ENCODE data around the gene BLID. TPM values are rescaled to one million over a fixed set of nuclear protein-coding genes. Genes with fewer than 3 reads are reported as not detected.

The BLID gene
- total and polyA plus RNA-seq, 2 of the 4 experiments (the other 2 are of a cell fraction), result 0.24 to 30.8 TPM

DNA sequence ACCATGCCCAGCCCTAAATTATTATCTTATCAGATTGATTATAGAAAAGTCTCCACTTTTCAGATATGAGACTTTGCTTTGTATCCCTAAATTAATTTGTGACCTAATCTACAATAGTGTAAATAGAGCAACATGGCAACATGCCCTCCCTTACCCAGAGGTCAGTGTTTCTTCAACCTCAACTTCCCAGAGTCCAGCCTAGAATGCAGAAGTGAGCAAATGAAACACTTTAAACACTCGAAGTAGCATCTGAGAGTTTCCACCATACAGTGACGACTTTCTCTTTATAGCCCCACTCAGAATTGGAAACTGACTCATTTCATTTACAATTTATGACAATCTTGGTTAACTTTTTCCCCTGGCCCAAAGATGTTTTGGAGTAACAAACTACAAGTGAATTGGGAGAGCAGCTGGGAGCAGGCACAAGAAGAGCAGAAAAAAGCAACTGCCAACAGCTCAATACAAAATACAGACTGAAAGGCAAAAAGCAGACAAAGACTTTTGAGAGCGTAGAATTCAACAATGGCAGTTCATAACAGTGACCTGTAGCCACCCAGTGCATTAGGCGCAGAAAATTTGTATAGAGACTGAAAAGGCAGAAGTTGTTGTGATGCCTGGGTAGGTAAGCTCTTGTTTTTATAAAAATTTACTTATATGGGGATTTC, 10.1 kb upstream of the BLID start (continued):
- no peak for TF ChIP-seq RCOR1 (IDR thresholded peaks at IDR 0.05; ENCODE audit: insufficient replicate concordance, low read length)

- dilution Hi-C loops (cut with HindIII; ENCODE audit: low sequenced_read_pairs, unreplicated experiment) (no loop called here), in situ Hi-C loops (cut with MboI; ENCODE audit: low sequenced_read_pairs) (loop anchor here (25.0 kb wide), 1 partner anchor 661 kb away; the partner anchor contains the start of genes SORL1 and SORL1-AS1), intact Hi-C loops (cut with micrococcal nuclease) (no loop called here)
- Histone ChIP-seq H3K27ac (ENCODE audit: insufficient read depth, low read length) (peak overlapping the region; percentile 43; the same call in 1 of the 2 replicates), H3K56ac (ENCODE audit: extremely low read depth, insufficient read depth, low read length) (no peak overlapping the region), H2AK9ac (replicated peaks; ENCODE audit: low read depth, low read length, poor library complexity) (no peak overlapping the region), H3K79me1 (ENCODE audit: low read depth in 1 of 2, low read length in 2 of 2) (peaks cover 14 to 49% of the 10 kb centered on the region in 2 experiments; a peak in 3 of 4 replicates), H2AFZ (replicated peaks; ENCODE audit: low read length, poor library complexity) (no peak overlapping the region), H3K9me1 (ENCODE audit: insufficient read depth, low read length) (no peaks in the 10 kb centered on the region), H3K4me1 (ENCODE audit: control insufficient read depth, insufficient read depth, low read length) (peaks cover 10% of the 10 kb centered on the region), H3K27me3 (ENCODE audit: control insufficient read depth, insufficient read depth, low read length) (no peaks in the 10 kb centered on the region), H4K91ac (ENCODE audit: insufficient read depth, low read depth, low read length) (no peak overlapping the region), H3K14ac (replicated peaks; ENCODE audit: low read depth, low read length) (no peak overlapping the region), H3K18ac (ENCODE audit: low read depth, low read length) (no peak overlapping the region; the same call in 1 of the 2 replicates), H3K4ac (ENCODE audit: low read depth, low read length) (no peak overlapping the region), H2BK120ac (ENCODE audit: low read depth, low read length) (no peak overlapping the region), H3K36me3 (ENCODE audit: control insufficient read depth, insufficient read depth, low read length) (peaks cover 25% of the 10 kb centered on the region), H2BK15ac (ENCODE audit: low read depth, low read length) (no peak overlapping the region), H4K5ac (ENCODE audit: low read depth, low read length) (peak overlapping the region; percentile 9; the same call in 1 of the 2 replicates), H2AK5ac (ENCODE audit: low read depth, low read length) (no peak overlapping the region), H3K9ac (ENCODE audit: low read depth, low read length) (no peak overlapping the region), H4K8ac (ENCODE audit: low read depth in 2 of 2, low read length in 2 of 2) (no peak overlapping the region), H3K23ac (ENCODE audit: low read depth, low read length) (peak overlapping the region; percentile 8; the same call in 1 of the 2 replicates), H2BK5ac (ENCODE audit: low read depth, low read length, poor library complexity, severe bottlenecking) (peak overlapping the region; percentile 49), H3K4me3 (ENCODE audit: insufficient read depth, low read depth, low read length) (no peak overlapping the region), H3K4me2 (ENCODE audit: low read depth, low read length) (no peak overlapping the region; the same call in 1 of the 2 replicates), H4K20me1 (ENCODE audit: insufficient read depth, low read length) (peaks cover 62% of the 10 kb centered on the region; the same call in 1 of the 2 replicates), H3K9me3 (ENCODE audit: control insufficient read depth, insufficient read depth, low read length) (no peaks in the 10 kb centered on the region), H2BK20ac (ENCODE audit: low read depth, low read length) (no peak overlapping the region)
- no CpG with 5 or more reads among the region's 3 CpGs for WGBS, 2 experiments (ENCODE audit: extremely low coverage in 2 of 2, insufficient read length in 1 of 2)
- ATAC-seq (ENCODE audit: low read depth) (no peak), DNase-seq (no peak)
- POLR2A ChIA-PET (ENCODE audit: unreplicated experiment), result no interaction called here
- CTCF ChIA-PET, result interaction anchor here (0.5 kb wide), 1 partner anchor 109 kb away, joined by 7 read pairs; no protein-coding TSS in a partner anchor
- no TSS peak for BruUV-seq (replicated peaks)
- TF ChIP-seq SMC3 (IDR thresholded peaks at IDR 0.05; ENCODE audit: low read depth, low read length), result no peak
- TF ChIP-seq CEBPB (IDR thresholded peaks at IDR 0.05; ENCODE audit: low read depth, low read length), result peak; percentile 96
- TF ChIP-seq RAD21 (IDR thresholded peaks at IDR 0.05; ENCODE audit: low read length), result no peak
- TF ChIP-seq BHLHE40 (IDR thresholded peaks at IDR 0.05; ENCODE audit: low read depth, low read length), result no peak
- TF ChIP-seq MAFK (IDR thresholded peaks at IDR 0.05; ENCODE audit: low read depth, low read length), result no peak
- TF ChIP-seq, protein P1, sequence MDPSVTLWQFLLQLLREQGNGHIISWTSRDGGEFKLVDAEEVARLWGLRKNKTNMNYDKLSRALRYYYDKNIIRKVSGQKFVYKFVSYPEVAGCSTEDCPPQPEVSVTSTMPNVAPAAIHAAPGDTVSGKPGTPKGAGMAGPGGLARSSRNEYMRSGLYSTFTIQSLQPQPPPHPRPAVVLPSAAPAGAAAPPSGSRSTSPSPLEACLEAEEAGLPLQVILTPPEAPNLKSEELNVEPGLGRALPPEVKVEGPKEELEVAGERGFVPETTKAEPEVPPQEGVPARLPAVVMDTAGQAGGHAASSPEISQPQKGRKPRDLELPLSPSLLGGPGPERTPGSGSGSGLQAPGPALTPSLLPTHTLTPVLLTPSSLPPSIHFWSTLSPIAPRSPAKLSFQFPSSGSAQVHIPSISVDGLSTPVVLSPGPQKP (IDR thresholded peaks at IDR 0.05; ENCODE audit: borderline replicate concordance, low read depth, low read length), result no peak
- no peak for TF ChIP-seq RCOR1 (IDR thresholded peaks at IDR 0.05; ENCODE audit: insufficient replicate concordance, low read length)
- TF ChIP-seq, protein P2, sequence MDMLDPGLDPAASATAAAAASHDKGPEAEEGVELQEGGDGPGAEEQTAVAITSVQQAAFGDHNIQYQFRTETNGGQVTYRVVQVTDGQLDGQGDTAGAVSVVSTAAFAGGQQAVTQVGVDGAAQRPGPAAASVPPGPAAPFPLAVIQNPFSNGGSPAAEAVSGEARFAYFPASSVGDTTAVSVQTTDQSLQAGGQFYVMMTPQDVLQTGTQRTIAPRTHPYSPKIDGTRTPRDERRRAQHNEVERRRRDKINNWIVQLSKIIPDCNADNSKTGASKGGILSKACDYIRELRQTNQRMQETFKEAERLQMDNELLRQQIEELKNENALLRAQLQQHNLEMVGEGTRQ (IDR thresholded peaks at IDR 0.05; ENCODE audit: low read depth, low read length), result no peak
- TF ChIP-seq CTCF (conservative IDR thresholded peaks at IDR 0.05; ENCODE audit: low read depth, low read length), result no peak
- TF ChIP-seq CHD1 (IDR thresholded peaks at IDR 0.05; ENCODE audit: low read depth, low read length), result no peak
- TF ChIP-seq POLR2A (IDR thresholded peaks at IDR 0.05; ENCODE audit: low read depth, low read length), result 0 out of 2 replicates have a peak, but pooled peaks have one; percentile 10
These were observed 7.4 kb upstream of the BLID start for GRCh38 chr11:122123263-122123929.
